Upper lobe of left lung (tissue), 4 donors: Measurements from ENCODE around the gene ZSWIM1.

Experiments used
- CTCF ChIP-seq, 6 experiments: fragments of 450-650 bp in 4 of 6; fragments of 200-600 bp in 2 of 6; sonication (generic) in 2 of 6; IDR thresholded peaks; one replicate each; pipeline ENCODE4 v1.5.1; 2016 to 2019; ENCODE audit warnings: antibody characterized with exemption in 6 of 6
- POLR2A ChIP-seq, 4 donors: fragments of 450-650 bp; IDR thresholded peaks; one replicate each; pipeline ENCODE4 v1.5.1; 2016 to 2017; ENCODE audit warnings: antibody characterized with exemption in 4 of 4, mild to moderate bottlenecking in 2 of 4

GRCh38 chr20:45863543-45864470 is 17.2 kb upstream of the ZSWIM1 start:
- no peak for TF ChIP-seq CTCF (IDR thresholded peaks at IDR 0.05)
- no peak for TF ChIP-seq POLR2A (IDR thresholded peaks at IDR 0.05)
